RWPE2 (cell line): ENCODE data around the gene ZBP1.

Experiments used
- ATAC-seq: fragments of 200-7000 bp; cut with Tn5 transposase; 3 replicates; pipeline ENCODE4 v1.9.1; 2021; ENCODE audit warnings: low read depth
- DNase-seq: peaks from one replicate; pipeline ENCODE4 v3.0.0-alpha.2; 2020; ENCODE audit warnings: low spot score
- H3K27ac ChIP-seq: fragments of 450-650 bp; 2 replicates; pipeline ENCODE4 v1.5.1; 2017; ENCODE audit warnings: mild to moderate bottlenecking; ENCODE audit not compliant: poor library complexity, severe bottlenecking
- H3K27me3 ChIP-seq: fragments of 250-450 bp; sonication (Bioruptor Pico); 2 replicates; pipeline ENCODE4 v1.5.1; 2021; ENCODE audit warnings: mild to moderate bottlenecking, moderate library complexity; ENCODE audit not compliant: insufficient read depth, poor library complexity, severe bottlenecking
- H3K36me3 ChIP-seq: fragments of 250-450 bp; sonication (Bioruptor Pico); 2 replicates; pipeline ENCODE4 v1.5.1; 2020; ENCODE audit warnings: low read depth, mild to moderate bottlenecking, moderate library complexity
- H3K4me1 ChIP-seq: fragments of 250-450 bp; sonication (Bioruptor Pico); 2 replicates; pipeline ENCODE4 v1.5.1; 2021; ENCODE audit warnings: mild to moderate bottlenecking, moderate library complexity; ENCODE audit not compliant: insufficient read depth, poor library complexity, severe bottlenecking
- H3K4me3 ChIP-seq: fragments of 250-450 bp; sonication (Bioruptor Pico); 2 replicates; pipeline ENCODE4 v1.5.1; 2021; ENCODE audit warnings: mild to moderate bottlenecking, moderate library complexity; ENCODE audit not compliant: severe bottlenecking
- H3K9me3 ChIP-seq: fragments of 250-450 bp; sonication (Bioruptor Pico); 2 replicates; pipeline ENCODE4 v1.5.1; 2021; ENCODE audit warnings: mild to moderate bottlenecking, moderate library complexity; ENCODE audit not compliant: severe bottlenecking
- TF ChIP-seq, protein P1 (sequence below): fragments of 450-650 bp; IDR thresholded peaks from one replicate; pipeline ENCODE4 v1.5.1; 2017; ENCODE audit warnings: mild to moderate bottlenecking, moderate library complexity; ENCODE audit not compliant: poor library complexity, severe bottlenecking

The ZBP1 gene

DNA sequence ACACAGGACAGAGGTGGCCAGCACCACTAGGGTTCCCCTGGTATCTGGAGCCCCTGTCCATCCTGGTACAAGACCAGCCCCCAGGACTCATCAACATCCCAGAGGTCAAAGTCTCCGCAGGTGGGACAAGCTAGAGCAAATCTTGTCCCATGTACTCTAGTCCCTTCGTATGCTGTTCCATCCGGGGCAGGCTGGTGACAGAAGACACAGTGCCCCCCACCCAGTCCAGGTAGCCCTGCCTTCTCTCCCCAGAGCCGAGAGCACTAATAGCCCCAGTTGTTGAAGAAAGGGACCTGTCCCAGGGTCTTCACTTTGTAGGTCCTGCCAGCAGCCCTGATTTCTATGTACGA is 38.2 kb downstream of the ZBP1 start:
- Histone ChIP-seq H3K9me3 (no peaks in the 10 kb centered on the region), H3K36me3 (no peaks in the 10 kb centered on the region), H3K4me1 (no peaks in the 10 kb centered on the region), H3K27ac (no peak overlapping the region), H3K4me3 (no peak overlapping the region), H3K27me3 (peaks cover 81% of the 10 kb centered on the region)
- TF ChIP-seq, protein P1, sequence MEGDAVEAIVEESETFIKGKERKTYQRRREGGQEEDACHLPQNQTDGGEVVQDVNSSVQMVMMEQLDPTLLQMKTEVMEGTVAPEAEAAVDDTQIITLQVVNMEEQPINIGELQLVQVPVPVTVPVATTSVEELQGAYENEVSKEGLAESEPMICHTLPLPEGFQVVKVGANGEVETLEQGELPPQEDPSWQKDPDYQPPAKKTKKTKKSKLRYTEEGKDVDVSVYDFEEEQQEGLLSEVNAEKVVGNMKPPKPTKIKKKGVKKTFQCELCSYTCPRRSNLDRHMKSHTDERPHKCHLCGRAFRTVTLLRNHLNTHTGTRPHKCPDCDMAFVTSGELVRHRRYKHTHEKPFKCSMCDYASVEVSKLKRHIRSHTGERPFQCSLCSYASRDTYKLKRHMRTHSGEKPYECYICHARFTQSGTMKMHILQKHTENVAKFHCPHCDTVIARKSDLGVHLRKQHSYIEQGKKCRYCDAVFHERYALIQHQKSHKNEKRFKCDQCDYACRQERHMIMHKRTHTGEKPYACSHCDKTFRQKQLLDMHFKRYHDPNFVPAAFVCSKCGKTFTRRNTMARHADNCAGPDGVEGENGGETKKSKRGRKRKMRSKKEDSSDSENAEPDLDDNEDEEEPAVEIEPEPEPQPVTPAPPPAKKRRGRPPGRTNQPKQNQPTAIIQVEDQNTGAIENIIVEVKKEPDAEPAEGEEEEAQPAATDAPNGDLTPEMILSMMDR, result no peak
- no peak for ATAC-seq
- peak; percentile 73 for DNase-seq

DNA sequence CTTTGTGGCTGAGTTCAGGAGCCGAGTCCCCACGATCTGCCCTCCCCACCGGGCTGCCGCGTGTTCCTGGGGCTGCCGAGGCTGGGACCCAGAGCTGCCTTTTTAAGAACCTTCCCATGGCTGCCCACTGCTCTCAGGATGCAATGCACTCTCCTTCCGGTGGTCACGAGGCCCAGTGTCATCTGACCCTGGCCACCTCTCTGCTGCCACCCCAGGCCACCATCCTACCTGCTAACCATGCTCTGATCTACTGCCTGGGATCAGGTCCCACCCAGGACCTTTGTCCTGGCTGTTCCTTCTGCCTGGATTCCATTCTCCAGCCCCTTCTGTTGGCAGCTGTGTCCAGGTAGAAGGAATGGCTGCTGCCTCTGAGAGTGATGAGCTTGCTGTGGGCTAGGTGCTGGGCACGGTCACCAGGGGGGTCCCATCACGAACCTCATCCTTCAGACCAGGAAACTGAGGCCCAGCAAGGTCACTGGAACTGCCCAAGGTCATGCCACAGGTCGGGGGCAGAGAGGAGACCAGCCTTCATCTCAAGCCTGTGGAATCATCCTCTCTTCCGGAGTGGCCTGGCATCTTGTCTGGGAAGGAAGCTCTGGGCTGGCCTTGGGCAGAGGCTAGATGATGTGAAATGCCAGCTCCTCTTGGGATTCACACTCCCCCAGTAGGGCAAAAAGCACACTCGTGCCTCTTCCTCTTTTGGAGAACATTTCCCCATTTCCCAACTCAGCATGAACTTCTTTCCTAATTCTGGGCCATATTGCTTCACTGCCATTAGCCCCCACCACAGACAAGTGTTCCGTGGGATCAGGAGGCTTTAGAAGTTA is 38.8 kb downstream of the ZBP1 start:
- H3K27me3 ChIP-seq, result peaks cover 81% of the 10 kb centered on the region
- DNase-seq (peak; percentile 76), ATAC-seq (no peak)
- no peak overlapping the region for H3K27ac ChIP-seq
- no peak overlapping the region for H3K4me3 ChIP-seq
- TF ChIP-seq, protein P1, result no peak
- H3K9me3 ChIP-seq, result no peaks in the 10 kb centered on the region
- H3K36me3 ChIP-seq, result no peaks in the 10 kb centered on the region
- H3K4me1 ChIP-seq, result no peaks in the 10 kb centered on the region

DNA sequence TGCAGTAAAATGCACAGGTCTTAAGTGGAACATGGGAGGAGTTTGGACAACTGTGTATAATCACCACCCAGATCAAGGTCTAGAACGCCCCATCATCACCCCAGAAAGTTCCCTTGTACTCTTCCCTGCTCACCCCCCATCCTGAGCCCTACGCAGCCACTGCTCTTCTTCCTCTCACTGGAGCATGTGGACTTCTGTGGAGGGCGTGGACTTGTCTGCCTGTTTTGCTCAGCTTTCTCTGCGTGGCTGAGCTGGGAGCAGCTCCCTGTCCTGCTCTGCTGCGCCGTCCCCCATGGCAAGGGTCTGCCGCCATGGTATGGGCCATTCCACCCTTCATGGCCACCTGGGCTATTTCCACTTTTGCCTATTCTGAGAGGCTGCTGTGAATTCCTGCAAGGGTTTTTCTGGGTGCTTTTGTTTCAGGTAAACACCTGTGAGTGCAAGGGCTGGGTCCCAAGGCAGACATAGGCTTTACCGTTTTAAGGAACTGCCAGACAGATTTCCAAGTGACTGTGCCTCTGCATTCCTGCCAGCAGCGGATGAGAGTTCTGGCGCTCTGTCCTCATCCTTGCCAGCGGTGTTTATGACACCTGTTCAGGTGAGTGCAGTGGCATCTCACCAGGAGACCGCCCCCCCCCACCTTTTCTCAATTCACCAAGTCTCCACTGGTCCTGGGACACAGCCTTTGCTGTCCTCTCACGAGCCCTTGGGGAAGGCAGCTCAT is 39.6 kb downstream of the ZBP1 start:
- H3K9me3 ChIP-seq, result no peaks in the 10 kb centered on the region
- no peak overlapping the region for H3K4me3 ChIP-seq
- H3K27ac ChIP-seq, result no peak overlapping the region
- DNase-seq, result no peak
- no peak; the same call in 2 of the 3 replicates for ATAC-seq
- H3K27me3 ChIP-seq, result peaks cover 88% of the 10 kb centered on the region
- TF ChIP-seq, protein P1, result no peak
- no peaks in the 10 kb centered on the region for H3K36me3 ChIP-seq
- no peaks in the 10 kb centered on the region for H3K4me1 ChIP-seq

DNA sequence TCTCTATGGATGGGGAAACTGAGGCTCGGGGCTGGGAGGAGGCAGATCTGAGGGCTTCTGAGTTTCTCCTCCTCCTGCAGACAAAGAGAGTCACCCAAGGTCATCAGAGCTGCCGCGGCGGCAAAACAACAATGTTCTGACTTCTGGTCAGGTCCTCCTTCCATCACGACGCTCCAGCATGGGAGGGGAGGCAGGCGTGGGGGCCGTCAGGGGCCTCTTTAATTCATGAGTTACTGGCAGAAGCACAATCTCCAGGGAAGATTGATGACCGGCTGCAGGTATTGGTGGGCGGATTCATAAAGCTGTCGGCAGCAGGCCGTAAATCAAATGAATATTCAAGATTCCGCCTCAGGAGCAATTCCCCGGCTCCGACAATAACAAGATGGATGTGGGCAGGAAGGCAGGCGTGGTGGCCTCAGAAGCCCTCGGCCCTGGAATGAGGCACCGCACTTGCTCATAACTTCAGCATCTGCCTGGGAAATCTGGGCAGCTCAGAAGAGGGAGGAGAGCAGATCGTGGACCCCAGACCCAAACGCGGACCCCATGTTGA is 40.3 kb downstream of the ZBP1 start:
- H3K4me3 ChIP-seq, result no peak overlapping the region
- peaks cover 88% of the 10 kb centered on the region for H3K27me3 ChIP-seq
- no peaks in the 10 kb centered on the region for H3K36me3 ChIP-seq
- TF ChIP-seq, protein P1, result no peak
- H3K27ac ChIP-seq, result no peak overlapping the region
- ATAC-seq (peak; percentile 49), DNase-seq (no peak)
- H3K9me3 ChIP-seq, result no peaks in the 10 kb centered on the region
- H3K4me1 ChIP-seq, result no peaks in the 10 kb centered on the region
